Stimulated activated CD4-positive, alpha-beta T cell treated with anti-CD3 and anti-CD28 coated beads, TNF-alpha, amount 100 ng/mL, for 4 hours (primary cell): ENCODE measurements around the gene KIRREL3.

ENCODE experiments used
- DNase-seq, 3 experiments: peaks; one replicate each; pipeline ENCODE4 v3.0.0-alpha.2; 2020; ENCODE audit warnings: low read depth in 3 of 3

Gene KIRREL3

GRCh38 chr11:126634963-126635362, 365.6 kb downstream of the KIRREL3 start:
- DNase-seq = no peak

DNA sequence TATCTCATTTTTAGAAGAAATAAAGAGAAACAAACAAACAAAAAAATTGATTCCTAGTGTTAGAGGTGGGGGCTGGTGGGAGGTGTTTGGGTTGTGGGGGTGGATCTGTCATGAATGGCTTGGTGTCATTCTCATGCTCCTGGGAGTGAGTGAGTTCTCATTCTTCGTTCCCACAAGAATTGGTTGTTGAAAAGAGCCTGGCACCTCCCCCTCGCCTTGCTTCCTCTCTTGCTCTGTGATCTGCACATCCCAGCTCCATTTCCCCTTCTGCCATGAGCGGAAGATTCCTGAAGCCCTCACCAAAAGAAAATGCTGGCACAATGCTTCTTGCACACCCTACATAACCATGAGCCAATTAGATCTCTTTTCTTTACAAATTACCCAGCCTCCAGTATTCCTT, 367.2 kb downstream of the KIRREL3 start:
- DNase-seq = no peak

DNA sequence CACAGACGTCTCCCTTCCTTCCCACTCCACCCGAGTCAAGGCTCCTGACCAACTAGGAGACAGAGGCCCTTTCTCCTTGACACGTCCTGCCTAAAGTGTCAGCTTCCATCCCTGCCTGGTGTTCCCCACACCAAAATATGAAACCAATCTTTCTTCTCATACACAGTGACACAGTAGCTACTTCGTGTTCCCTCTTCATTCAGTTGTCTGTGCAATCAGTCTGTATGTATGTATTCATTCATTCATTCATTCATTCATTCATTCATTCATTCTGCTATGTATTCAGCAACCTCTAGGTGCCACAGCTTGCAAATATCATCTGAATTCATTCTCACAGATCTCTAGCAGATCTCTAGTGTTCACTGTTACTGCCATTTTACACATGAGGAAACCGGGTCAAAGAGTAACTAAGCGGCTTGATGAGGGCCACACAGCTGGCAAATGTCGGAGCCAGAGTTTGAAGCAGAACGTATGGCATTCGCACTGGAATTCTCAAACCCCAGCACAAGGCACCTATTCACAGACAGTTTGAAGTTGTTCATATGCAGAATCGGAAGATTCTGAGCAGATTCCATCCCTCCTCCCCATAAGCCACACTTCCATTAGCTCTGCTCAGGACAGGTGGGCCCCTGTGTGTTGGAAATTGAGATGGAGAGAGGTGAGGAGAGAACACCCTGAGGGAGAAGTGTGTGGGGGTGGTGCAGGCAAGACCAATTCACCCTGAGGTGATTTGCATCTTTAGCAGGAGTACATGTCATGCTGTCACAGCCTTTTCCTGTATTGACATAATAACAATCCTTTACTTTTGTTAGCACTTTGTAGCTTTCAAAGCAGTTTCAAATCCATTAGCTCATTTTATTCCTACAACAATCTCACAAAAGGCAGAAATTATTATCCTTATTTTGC, 369.4 kb downstream of the KIRREL3 start:
- no peak for DNase-seq

DNA sequence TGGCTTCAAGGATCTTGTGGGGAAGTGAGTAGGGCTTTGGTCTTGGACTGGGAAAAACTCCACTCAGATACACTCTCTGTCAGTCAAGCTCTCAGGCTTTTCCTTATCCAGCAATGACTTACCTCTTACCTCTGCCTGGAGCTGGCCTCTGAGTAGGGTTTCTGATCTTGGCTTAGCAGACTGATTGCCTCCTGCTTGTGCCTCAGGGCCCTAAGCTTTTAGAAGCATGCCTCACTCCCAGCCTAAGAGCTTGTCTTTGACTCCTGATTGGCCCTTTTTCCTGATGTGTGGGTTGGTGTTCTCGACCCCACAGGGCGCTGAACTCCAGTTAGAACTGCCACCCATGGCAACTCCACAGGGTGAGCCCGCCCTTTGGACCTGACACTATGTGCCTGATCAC, 370.1 kb downstream of the KIRREL3 start:
- no peak for DNase-seq

DNA sequence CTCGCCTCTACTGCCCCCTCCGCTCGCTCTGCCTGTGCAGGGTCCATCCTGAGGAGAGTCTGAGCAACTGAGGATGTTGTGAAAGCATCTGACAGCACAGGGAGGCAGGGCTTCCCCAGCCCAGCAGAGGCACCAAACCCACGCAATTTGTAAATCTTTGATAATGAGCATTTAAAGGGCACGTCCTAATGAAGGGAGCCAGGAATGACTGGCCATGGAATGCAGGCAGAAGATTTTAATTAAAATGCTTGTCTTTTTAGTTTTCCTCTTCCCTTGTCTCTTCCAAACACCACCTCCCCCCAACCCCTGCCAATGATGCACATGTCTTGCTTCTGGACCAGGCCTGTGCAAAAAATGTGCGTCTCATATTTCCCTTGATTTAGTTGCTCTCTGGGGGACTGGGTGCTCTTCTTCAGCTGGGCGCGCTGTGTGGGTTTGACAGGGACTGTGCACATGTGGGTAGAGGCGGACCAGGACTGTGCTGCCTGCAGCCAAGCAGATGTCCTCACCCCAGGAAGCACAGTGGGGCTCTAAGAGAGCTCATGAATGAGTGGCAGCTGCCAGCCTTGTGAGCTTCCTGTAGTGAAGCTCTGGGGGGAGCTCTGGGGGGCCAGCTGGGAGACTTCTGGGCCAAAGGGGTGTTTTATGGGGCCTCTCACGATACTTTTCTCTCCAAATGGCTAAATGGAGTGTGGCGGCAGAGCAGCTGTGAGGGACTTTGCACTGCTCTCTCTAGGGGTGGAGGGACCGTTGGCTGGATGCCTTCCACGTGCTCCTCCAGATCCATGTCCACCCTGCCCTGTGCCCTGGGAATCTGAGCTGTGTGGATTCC, 371.6 kb downstream of the KIRREL3 start:
- DNase-seq = no peak

GRCh38 chr11:126628450-126628789, 372.1 kb downstream of the KIRREL3 start:
- DNase-seq = no peak

DNA sequence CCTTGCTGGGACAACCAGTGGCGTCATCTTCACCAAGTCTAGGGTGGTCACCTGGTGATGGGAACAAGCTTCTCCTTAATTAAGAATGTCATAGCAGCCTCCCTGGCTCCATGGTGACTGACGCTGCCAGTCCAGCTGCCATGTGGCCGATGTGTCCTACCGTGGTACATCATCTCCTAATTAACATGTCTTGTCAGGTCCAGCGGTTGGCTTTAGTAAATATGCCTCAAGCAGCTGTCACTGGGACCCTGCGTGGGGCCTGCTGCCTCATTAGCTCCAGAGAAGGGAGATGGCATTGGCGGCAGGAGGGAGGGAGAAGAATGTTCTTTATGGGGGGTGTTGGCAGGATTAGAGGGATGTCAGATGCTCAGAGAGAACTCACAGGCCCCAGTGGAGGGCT, 373.1 kb downstream of the KIRREL3 start:
- DNase-seq = no peak

DNA sequence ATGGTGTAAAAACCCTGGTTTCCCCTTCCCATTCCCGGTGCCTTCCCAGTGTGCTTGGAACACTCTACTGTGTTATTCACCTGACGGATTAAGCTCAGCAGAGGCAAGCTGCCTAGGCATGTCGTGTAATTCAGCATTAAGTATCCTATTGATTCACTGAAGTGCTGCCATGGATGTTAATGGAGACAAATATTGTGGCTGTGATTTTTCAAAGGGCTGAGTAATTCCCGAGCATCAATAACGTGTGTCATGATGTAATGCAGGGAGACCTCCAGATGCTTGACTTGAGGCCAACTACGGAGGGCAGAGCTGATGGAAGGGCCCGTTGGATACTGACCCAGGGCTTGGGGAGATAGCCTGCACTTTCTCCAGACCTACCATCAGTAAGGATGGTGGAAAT, 376.1 kb downstream of the KIRREL3 start:
- no peak for DNase-seq

- no peak for DNase-seq
These were observed 381.1 kb downstream of the KIRREL3 start for GRCh38 chr11:126619516-126619915.

DNA sequence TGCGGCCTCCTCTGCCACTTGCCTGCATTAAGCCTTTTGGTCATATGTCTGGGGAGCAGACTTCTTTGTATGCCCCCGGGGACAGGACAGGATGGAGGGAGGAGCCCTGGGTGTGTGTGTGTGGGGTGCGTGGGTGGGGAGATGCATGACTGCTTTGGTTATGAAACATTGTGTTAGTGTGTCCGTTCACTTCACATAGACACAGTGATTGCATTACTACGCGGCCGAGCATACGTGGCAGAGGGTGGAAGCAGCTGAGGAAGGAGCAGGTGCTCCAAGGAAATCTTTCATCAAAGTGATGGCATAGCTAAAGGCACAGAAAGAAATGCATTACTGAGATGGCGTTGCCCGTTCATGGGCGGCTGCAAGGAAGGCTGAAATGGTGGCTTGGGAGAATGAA, 384.7 kb downstream of the KIRREL3 start:
- no peak for DNase-seq

- DNase-seq = no peak
These were observed 387.3 kb downstream of the KIRREL3 start for GRCh38 chr11:126613272-126613671.

DNA sequence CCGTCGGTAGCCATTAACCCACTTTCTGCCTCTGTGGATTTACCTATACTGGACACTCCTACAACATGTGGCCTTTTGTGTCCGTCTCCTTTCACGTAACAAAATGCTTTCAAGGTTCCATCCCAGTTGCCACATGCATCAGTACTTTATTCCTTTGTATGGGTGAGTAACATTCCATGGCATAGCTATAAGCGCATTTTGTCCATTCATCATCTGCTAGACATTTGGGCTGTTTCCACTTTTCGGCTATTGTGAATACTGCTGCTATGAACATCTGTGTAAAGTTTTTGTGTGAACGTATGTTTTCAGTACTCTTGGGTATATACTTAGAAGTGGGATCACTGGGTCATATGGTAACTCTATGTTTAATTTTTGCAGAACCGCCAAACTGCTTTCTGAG, 387.9 kb downstream of the KIRREL3 start:
- DNase-seq = no peak

GRCh38 chr11:126611438-126611837, 389.1 kb downstream of the KIRREL3 start:
- DNase-seq = no peak

DNA sequence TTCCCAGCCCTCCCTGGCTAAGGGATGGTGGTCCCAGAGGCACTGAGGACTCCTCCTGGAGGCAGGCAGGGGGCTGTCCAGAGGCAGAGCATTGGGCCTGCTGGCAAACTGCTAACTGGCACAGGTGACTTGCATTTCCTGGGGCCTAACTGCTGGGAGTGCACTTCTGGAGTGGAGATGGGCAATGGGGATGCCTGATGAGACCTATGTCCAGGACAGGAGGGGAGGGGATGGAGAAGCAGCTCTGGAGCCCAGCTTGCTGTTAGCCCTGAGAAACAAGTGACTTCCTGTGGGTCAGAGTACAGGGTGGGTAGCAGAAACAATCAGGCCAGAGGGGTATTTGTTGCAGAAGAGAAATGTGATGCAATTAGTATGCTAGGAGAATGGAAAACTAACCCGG, 391.9 kb downstream of the KIRREL3 start:
- DNase-seq = no peak

DNA sequence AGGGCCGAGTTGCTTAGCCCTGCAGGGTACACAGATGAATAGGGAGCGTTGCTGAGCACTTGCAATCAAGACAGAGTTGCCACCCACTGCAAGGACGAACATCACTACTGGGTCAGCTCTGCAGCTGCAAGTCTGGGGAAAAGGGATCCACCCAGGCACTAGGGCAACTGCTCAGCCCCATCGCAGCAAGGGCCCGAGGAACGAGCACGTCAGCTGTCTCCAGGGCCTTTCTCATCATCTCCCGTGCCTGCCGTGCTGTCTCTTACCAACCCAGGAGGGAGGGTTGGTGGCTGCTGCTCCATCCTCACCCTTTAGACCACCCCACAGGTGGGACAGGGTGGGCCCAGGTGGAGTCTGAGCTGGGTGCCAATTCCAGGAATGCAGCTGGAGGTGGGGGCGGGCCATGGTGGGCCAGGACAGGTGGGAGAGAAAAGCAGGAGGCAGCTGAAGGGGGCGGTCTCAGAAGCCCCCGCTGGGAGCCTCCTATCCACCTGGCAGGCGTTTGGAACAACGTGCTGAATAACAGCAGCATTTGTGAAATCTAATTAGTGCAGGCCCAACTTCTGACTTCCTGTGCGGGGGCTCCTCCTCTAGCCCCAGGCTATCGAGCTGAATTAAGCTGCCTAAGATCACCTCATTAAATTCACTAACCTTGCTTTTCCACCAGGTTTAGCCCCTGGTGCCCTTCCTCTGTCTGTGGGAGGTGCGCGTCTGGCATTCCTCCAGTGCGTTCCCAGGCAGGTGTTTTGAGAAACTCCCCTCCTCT, 392.6 kb downstream of the KIRREL3 start:
- DNase-seq = no peak

DNA sequence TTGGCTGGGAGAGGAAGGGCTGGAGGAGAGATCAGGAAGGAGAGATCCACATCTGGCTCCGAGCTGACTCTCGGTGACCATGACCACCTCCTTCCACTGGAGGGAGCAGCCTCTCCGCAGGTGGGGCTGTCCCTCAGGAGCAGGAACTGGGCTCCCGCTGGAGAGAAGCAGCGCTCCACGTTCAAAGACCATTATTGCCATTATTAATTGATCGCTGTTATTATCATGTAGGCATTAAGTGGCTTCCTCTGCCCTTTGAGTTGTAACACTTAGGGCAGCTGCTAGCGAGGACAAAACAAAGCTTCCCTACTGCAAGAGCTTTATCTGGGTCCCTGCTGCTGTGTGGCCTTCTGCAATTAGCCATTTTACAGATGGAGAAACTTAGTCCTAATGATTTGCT, 393.2 kb downstream of the KIRREL3 start:
- DNase-seq = no peak

DNA sequence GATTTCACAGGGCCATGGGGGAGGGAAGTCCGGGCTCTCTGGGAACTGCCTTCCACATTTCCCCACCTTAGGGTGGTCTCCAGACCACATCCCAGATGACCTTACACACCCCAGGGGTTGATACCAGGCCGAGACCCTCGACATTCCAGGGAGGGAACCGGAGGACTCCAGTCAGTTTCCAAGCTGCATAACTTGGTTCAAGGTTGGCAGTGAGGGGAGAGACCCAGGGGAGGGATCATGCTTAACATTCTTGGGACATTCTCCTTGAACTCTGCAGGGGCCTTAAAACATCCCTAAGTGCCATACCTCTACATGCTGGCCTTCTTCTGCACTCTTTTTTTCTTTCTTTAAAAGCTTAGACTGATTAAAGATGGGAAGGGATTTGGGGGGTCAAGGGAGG, 394.1 kb downstream of the KIRREL3 start:
- no peak for DNase-seq

DNA sequence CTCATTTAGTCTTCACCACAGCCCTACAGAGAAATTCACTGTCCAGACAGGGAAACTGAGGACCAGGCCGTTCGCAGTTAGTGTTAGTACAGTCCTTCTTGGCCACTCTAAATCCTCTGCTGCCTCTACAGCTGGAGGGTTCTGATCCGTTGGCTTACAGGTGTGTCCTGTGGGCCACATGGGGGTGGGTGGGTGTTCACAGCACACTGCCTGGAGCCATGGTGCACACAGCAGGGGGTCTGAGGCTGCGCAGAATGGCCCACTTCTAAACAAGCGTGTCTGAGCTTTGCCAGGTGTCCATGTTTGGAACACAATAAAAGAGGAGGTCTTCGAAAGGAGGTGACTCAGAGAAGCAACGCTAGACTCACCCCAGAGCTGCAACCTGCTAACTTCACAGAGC, 396.1 kb downstream of the KIRREL3 start:
- no peak for DNase-seq

DNA sequence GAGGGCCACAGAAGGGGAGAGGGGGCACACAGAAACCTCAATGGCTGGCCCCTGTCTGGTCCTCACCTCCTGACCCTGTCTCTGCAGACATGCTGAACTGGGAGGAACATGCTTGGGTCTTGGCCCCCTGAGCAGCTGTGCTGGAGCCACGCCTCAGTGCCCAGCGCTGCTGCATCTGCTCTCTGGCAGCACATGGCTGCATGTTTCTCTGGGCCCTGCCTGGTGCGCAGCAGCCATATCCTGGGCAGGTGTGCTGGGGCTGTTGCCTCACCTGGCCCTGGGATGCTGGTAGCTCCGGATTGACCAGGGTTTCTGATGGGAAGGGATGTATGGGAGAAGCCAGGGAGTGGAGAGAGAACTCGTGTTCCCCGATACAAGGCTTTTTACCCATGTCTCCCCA, 397.1 kb downstream of the KIRREL3 start:
- DNase-seq = no peak

DNA sequence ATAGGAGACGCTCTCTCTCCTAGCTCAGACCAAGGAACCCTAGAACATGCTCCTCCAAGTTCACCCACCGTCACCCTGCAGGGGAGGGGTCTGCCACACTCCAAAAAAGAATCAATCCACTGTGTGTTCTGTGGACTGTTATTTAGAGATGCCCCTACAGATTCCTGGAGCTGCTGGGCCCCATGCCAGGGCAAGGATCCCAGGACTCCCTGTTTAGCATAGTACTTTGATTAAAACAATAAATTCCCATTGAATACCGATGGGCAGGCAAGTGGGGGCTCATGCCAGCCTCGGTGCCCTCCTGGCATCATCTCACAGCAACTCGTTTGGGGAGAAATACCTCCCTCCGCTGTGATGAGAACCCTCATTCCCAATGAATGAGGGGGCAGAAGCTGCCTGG, 397.6 kb downstream of the KIRREL3 start:
- DNase-seq = no peak

DNA sequence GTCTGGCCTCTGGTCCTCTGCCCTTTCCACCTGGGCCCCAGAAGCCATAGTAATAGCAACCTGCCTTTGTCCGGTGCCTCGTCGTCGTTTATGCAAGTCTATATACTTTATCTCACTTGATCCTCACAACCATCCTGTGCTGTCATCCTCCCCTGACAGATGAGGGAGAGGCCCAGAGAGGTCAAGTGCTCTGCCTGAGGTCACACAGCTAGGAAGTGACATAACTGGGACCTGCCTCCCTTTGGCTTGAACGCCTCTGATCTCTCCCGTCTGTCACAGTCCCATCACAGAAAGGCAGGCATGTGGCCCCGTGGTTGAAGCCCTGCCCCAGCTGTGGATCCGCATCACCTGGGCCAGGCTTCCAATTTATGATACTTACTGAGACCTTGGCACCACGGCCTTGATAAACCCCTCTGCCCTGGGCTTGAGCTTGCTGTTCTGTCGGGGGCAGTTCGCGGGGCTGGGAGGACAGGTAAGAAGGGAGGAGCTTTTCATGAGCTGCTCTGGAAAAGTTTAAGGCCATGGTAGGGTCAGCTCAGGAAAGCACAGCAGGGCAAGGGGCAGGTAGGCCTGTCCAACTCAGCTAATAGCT, 398.1 kb downstream of the KIRREL3 start:
- no peak for DNase-seq
